Occipital lobe (tissue), 2 donors: ENCODE results near the gene PTPRT. TPM values are rescaled to one million over a fixed set of nuclear protein-coding genes. Genes with fewer than 3 reads are reported as not detected.

ENCODE experiments used
- DNase-seq: peaks from one replicate; lab custom pipeline; 2025; lab: John Stamatoyannopoulos, UW
- total RNA-seq: library from RNA; depleted of rRNA; stranded (reverse); fragments of >200 nt; gene quantifications from one replicate; pipeline ENCODE4 v1.2.3, GENCODE V29; 2014

Gene PTPRT
- total RNA-seq, 1 donor from 2014 or later, result 17.8 TPM

DNA sequence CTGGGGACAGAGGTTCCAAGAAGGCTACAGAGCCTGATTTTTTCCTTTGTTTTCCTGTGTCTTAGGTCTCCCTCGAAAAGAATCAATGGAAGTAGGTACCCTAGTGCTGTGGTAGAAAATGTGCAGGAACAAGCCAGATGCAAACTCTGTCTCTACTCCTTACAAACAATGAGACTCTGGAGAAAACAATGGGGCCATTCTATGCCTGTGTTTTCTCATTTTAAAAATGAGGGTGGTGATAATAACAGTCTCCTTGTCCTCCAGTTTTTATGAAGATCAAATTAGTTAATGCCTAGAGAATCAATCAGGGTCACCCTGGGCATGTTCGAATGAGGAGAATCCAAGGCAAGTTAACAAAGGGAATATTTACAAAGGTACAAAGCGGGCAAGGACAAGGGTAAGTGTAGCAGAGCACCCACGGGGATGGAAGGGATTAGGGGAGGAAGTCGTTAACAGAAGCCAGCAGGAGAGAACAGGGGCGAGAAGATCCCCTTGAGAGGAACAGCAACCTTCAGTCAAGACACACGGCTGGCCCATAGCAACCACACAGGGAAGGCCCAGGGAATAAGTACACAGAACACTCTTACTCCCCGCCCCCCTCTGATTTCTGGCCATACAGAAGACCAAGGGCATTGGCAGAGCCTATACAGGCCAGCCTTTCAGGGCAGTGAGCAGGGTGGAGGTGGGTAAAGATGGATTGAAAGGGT lies 342.8 kb downstream of the PTPRT start:
- no peak for DNase-seq

DNA sequence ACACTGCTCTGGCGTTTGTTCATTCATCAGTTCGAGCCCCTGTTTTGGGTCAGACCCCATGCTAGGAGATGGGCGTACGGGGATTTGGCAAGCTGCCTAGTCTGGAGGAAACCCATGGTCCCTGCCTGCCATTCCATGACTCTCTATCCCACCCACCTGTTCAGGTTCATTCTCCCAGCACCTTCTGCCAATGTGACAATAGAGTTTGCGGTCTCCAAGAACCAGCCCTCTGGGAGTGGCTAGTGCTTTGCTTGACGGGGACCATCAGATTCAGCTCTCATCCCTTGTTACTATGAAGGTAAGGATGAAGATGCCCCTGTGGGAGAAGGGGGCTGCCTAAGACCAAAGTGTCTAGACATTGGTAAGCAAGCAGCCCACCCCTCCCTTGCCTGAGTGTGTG lies 345.0 kb downstream of the PTPRT start:
- no peak for DNase-seq

DNA sequence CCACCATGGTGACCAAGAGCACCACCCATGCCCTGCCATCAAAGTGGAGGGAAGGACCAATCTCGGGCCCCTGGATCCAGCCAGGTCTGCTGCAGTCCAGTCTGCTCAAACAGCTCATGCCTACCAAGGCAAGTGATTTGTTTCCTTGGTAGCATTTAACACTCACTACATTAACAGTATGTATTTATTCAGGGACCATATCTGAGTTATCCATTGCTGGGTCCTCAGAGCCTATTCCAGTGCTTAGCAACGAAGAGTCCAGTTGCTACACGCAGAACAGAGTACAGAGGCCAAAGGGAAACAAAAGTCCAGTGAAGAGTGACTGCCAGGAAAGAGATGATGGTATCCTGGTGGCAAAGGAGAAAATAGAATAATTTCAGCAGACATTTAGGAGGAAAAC lies 352.2 kb downstream of the PTPRT start:
- no peak for DNase-seq

DNA sequence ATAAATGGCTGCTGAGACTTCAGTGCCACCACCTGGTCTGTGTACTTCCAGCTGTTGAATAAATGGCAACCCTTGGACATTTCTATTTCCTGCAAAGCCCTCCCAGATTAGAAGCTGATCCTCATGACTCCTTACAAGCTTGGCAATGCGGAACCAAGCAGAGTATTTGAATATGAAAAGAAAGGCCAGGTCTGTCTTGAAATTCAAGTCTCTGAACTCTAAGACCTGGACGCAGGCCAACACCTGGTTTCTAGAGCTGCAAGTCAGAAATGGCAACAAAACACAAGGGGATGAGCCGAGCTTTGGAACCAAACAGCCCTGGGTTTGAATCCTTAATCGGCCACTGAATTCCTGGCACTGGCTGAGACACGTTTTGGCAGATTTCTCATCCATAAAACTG lies 353.4 kb downstream of the PTPRT start:
- DNase-seq, result no peak

DNA sequence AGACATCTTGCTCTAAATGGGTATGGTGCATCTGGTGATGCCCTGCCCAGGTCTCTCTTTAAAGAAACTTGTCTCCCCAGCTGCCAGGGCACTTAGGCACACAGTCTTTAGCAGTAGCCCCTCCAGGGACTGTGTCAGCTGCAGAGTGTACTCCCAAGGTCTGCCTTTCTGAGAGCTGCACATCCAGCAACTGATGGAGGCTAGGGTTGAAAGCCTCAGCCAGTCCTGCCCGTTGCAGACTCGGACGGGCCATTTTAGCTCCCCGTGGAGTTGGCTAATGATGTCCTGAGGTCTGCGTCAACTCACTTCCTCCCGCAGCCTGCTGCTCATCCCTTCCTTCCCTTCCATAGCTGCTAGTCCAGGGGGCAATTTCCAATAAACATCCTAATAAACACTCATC lies 381.8 kb downstream of the PTPRT start:
- DNase-seq, result no peak

DNA sequence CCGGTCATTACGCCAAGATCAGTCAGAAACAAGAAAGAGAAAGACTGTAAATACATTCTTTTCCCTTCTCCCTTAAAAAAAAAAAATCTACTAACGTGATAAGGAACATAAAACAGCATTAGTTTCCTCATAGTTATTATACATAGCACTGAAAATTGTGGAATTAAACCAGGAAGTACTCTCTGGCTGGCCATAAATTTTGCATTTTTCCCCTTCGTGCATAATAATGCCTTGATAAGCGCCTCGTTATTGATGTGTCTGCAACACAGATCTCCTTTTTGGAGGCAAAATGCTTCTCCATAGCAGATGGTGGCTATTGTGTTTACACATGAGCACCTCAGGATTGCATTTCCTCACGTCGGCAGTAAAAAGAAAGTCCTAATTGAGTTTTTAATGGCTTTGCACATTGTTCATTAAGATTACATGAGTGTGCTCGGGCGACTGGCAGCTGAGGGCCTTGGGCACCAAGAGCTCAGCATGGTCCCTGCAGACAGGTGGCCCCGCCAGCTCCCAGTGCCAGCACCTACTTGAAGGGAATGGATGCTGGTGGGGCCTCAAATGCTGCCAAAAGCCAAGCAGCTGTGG lies 394.5 kb downstream of the PTPRT start:
- DNase-seq, result no peak

DNA sequence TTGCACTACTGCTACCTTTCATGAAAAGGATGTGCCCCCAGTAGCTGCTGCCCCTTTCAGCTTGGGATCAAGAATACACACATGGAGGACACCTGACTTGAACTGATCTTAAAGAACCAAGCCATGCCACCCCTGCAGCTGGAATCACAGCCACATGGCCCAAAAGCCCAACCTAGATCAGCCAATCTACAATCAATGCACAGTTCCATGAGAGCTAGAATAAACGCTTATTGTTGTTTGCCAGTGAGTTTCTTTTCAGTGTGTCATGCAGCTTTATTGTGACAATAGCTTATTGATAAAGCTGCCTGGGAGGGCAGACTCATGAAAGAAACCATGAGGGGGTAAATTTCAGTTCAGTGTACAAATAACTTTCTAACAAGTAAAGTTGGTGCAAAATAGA lies 397.7 kb downstream of the PTPRT start:
- DNase-seq, result no peak

DNA sequence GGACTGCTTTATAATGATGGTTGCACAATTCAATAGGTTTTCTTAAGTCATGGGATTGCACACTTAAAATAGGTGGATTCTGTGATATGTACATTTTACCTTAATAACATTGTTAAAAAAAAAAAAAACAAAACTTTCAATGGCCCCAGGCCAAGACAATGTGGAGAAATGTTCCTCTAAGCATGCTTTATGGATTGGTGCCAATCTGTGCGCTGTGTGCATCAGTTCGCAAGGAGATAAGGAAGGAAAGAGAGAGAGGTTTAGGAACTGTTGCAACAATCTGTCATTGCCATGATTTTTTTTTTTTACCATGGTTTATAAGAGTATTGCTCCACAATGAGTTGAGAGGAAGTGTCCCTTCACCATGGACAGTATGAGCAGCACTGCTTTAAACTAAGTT lies 399.6 kb downstream of the PTPRT start:
- no peak for DNase-seq

DNA sequence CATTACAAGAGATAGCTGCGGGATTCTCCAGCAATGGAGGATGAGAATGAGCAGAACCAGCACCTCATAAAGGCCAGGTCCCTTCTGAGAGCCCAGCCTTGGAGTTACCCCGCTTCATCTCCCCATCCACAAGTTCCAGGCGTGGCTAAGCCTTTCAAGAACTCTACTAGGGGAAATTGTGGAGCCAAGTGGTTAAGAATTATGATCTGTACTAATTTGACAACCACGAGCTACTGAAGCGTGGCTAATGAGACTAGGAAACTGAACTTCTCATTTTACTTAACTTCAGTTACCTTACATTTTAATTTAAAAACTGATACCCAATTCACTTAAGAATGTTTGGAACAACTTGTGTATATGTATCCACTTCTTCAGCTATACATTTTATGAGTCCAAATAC lies 401.0 kb downstream of the PTPRT start:
- no peak for DNase-seq

DNA sequence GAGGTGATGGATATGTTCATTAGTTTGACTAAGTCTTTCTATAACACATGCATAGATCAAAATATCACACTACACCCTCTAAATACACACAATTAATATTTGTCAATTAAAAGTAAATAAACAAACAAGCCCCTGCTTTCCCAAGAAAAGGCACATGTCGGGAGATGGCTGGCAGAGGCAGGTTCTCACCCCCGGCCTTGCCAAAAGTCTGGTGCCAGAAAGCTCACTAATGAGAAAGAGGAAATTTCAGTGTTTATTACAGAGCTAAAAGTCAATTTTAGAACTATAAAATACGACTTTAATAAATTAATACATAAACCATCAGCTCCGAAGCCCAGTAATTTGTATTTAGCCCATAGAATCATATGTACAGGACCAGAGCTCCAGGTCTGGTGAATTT lies 404.7 kb downstream of the PTPRT start:
- DNase-seq, result no peak

DNA sequence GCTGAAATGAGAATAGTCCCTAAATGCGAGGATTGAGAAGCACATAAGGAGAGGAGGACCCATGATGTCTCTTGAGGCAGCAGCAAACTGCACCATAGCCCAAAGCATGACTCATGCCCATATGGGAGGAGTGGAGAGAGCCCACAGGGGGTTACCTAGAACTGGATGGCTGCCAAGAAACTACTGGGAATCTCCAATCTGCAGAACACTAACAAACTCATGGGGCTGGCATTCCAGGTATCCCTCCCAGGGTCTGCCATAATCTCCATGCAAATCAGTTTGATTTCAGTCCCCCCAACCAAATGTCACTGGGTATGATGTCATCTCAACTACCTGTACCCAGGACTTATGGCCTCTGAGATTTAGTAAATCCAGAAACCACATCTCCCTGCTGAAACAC lies 410.5 kb downstream of the PTPRT start:
- DNase-seq, result no peak

DNA sequence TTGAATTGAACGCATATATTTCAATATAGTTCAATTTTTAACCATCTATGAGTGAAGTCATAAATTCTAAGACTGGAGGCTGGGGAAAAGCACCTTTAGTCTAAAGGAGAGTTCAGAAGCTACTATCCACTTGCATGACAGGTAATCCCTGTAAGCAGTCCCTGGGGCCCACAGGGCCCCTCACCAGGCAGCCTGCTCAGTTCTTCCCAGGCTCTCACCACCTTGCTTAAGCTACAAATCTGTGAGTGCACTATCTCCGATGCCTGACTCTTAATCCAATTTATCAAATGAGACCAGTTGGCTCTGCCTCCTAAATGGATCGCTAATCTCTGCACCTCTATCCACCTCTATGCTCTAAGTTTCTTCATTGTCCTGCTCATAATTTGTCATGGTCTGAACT lies 413.8 kb downstream of the PTPRT start:
- DNase-seq, result no peak

DNA sequence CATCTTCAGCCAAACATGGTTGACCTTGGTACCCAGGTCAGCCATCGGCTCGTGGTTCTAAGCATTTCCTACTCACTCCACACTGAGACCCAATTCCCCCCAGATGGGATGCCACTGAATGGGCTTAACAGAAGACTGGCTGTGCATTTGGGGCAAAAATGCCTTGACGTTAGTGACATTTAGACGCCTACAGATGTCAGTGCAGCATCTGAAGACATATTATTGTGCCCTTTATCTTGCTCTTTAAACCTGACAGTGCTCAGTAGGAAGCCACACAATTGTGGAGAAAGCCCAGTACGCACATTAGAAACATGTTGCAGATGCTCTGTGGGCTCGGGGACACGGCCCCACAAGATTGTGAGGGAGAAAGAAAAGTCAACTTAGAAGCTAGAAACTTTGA lies 414.7 kb downstream of the PTPRT start:
- no peak for DNase-seq

DNA sequence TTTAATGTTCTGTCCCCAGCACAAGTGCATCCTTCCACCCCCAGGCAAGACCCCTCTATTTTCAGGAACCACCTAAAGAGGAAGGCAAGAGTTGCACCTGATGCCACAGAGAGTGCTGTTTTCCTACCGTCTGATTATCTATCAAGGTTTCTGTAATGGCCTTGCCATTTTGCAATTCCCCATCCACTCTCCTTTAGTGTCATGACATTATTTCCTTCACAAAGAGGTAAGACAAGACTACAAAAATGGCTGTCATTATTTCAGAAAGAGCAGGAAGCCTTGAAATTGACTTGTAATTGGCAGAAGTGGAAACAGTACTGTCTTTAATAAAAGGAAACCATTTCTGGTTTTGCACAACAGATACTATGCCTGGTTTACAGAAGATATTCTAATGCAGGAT lies 426.7 kb downstream of the PTPRT start:
- DNase-seq, result no peak

DNA sequence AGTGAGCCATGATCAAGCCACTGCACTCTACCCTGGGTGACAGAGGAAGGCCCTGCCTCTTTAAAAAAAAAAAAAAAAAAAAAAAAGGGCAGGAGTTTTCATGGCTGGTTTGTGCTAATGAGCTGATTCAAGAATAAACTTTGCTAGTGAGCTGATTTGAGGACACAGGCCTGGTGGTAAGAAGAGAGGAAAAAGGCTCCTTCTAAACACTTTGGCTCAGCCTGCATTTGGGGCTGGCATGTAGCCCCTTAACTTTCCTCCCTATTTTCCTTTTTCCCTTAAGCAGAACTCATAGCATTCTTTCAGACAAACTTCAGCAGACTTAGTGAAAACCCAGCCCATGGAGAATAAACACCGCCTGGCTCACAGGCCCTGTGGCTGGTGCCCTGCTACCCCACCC lies 432.7 kb downstream of the PTPRT start:
- DNase-seq, result no peak

DNA sequence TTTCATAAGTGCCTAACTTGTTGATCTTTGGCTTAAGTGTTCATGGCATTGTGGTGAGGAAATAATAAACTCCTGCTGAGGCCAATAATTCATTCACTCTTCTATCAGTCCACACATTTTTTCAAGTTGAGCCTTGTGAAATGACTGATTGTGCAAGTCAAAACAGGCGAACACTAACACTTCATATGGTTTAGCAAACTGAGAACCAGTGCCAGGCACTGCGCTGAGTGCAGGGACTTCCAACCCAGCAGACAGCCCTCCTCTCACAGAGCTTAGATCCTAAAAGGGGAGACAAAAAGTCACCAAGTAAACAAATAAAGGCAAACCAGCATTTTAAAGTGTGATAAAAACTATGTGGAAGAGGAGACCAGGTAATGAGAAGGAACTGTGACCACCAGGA lies 435.0 kb downstream of the PTPRT start:
- no peak for DNase-seq

DNA sequence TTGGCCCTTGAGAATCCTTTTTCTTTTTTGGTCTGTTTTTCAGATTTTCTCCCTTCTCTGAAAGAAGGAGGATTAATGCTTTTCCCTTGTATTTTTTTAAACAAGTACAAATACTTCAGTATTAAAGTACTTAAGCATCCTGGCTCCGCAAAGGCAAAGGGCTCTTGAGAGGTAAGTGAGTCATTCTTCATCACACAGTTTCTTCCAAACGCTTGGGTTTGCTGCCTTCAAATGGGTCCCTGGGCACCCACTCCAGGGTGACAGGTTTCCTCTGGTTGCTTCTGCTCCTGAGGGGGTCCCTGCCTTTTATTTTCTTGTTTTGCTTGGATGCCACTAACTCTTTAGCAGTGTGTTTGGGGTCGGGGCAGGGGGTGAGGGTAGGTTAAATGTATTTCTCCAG lies 437.1 kb downstream of the PTPRT start:
- no peak for DNase-seq

DNA sequence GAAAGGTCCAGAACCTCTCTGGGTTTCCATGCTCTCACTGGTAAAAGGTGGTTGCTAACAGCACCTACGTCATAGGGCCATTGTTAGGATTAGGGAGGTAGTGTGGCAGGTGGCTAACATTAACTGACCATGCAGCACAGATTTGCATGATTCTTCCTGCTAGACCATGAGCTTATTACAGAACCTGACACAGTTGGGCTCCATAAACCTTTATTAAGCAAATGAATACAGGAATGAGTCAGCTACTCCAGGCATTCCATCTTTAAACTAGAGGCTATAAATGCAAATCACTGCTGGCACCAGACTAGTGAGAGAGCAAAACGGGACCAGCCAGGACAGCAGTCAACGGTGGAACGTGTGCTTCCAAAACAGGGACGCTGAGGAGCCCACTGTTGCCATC lies 440.1 kb downstream of the PTPRT start:
- DNase-seq, result no peak

DNA sequence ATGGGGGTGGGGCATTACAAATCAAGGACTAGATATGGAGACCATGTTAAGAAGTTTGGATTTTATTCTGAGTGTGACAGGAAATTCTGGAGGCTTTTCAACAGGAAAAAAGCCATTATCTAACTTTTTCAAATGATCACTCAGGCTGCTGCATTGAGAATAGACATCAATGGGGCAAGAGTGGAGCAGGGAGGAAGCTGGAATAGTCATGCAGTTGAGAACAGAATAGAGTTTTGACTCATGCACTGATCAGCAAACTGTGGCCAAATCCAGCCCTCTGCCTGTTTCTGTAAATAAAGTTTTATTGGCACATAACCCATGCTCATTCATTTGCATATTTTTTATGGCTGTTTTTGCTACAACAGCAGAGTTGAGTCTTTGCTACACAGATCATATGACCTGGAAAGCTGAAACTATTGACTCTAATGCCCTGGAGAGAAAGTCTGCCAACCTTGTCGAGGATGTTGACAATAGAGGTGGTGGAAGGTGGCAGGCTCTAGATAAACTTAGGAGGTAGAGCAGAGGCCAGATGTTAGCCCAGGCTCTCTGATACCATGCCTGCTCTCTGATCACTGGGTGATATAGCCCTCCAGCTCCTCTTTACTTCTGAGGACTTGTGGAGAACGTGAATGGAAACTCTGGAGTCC lies 441.8 kb downstream of the PTPRT start:
- no peak for DNase-seq

DNA sequence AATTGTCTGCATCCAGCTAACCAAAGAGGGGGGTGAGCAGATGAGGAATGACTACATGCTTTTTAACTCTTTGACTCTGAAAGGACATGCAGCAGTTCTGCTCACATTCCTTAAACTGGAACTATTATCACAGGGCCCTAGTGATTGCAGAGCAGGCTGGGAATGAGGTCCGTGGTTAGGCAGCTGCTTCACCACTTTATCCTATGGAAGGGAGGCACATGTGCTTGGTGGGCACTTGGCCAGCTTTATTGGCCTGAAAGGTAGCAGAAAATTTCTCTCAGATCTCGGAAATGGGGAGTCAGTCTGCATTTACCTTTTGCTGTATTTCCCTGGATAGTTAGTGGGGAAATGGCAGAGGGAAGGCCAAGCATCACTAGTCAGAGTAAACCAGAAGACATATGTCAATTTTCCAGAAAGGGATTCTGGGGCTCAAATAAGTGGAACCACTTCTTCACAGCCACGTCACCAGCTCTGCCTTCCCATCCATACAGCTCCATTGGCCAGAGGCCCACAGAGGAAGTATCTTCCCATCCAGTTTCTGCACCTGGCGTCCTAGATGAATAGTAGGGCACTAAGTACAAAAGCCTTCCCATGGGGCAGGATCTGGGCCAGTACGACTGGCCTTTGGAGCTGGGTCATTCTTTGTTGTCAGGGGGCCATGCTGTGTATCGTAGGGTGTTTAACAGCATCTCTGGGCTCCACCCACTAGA lies 444.8 kb downstream of the PTPRT start:
- DNase-seq, result no peak

DNA sequence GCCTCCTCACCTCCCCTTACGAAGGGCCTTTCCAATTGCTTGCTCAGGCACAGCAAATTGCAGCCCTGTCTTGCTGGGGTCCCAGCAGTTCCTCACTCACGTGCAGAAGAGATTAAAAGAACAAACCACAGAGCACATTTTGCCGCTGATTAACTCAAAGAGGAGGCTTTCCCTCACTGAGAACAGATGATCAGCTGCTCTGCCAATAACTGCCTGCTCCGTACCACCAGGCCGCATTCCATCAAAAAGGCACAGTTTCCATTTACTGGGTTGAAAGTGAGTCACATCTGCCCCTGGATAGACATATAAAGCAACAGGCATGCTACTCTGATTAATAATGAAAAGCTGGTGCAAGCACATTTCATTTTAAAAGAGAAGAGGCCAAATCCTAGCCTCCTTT lies 446.8 kb downstream of the PTPRT start:
- DNase-seq, result no peak

DNA sequence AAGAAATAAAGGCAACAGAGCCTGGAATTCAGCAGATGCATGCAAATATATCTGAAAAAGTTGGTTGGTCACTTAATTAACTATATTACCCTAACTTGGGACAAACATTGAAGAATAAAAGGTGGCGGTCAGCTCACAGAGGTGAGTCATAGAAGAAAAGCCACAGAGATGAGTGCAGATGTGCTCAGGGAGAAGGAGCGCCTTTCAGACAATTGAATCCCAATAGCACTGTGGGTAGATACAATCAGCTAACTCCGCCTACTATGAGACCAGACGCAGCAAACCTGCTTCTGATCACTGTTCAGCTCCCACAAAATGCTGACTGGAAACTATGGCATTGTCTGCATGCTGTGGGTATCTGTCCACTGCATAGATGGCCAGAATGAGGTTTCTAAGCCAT lies 447.8 kb downstream of the PTPRT start:
- DNase-seq, result no peak
